ENCODE measurements around the gene BLID.

Gene BLID

GRCh38 chr11:122101625-122102291 is 14.3 kb downstream of the BLID start:
- peak overlapping the region; percentile 28 for H3K9ac ChIP-seq (ENCODE audit: low read depth, low read length)
- no peaks in the 10 kb centered on the region for H3K9me3 ChIP-seq (ENCODE audit: control insufficient read depth, insufficient read depth, low read length)
- no peaks in the 10 kb centered on the region for H3K36me3 ChIP-seq (ENCODE audit: control insufficient read depth, insufficient read depth, low read length)
- H3K4me1 ChIP-seq (ENCODE audit: control insufficient read depth, insufficient read depth, low read length) = peaks cover 5% of the 10 kb centered on the region
- H3K4me3 ChIP-seq (ENCODE audit: low read depth, low read length) = peak overlapping the region; percentile 53
- H3K27me3 ChIP-seq (ENCODE audit: control insufficient read depth, insufficient read depth, low read length) = peaks cover 40% of the 10 kb centered on the region

DNA sequence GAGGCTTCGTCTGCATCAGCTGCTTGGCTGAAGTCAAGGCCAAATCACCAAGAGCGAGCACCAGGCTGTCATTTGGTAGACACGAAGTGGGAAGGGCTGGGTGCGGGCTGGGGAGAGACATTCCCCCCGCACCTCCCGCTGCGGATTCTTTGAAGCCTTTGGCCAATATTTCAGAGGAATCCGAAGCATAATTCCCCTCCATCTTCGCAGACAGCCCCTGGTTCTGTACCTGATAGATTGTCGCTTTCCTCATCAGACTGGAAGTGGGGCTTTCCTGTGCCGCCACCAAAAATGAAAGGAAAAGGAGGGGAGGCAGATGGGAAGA is 15.3 kb downstream of the BLID start:
- H3K4me1 ChIP-seq (ENCODE audit: control insufficient read depth, insufficient read depth, low read length) = peaks cover 5% of the 10 kb centered on the region

DNA sequence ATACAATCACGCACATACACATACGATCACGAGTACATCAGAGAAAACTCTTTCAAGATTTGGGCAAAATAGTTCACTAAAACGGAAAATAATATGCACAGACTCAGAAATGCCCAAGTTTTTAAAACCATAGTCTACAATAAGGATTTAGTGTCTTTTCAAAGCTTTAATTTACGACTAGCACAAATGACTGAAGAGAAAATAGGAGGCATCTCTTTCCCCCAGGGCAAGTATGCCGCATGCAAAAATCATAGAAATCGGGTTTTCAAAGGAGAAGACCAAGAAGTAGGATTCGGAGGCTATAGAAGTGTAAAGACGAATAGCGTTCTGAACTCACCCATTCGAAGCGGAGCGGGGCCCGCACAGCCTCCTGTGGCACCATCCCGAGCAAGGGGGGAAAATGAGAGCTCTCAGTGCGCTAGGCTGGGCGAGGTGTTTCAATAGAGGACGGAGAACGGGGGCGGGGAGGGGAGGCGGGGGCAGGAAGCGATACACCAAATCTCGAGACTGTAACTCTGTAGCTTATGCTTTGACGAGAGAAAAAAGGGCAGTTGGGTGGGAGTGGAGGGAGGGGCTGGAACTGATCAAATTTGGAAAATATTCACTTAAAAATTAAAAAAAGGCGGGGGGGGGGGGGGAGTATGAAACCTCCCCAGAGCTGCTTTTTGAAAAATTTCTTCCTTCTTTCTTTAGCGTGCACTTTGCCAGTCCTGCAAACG is 15.8 kb downstream of the BLID start:
- Histone ChIP-seq H3K9ac (ENCODE audit: low read depth, low read length) (no peak overlapping the region), H3K4me1 (ENCODE audit: control insufficient read depth, insufficient read depth, low read length) (peaks cover 5% of the 10 kb centered on the region), H3K4me3 (ENCODE audit: low read depth, low read length) (peak overlapping the region; percentile 50)

More for the DNA sequence above, 15.3 kb downstream of the BLID start:
- H3K27me3 ChIP-seq (ENCODE audit: control insufficient read depth, insufficient read depth, low read length) = peaks cover 40% of the 10 kb centered on the region
- H3K9ac ChIP-seq (ENCODE audit: low read depth, low read length) = no peak overlapping the region
- peak overlapping the region; percentile 50 for H3K4me3 ChIP-seq (ENCODE audit: low read depth, low read length)
- no peaks in the 10 kb centered on the region for H3K9me3 ChIP-seq (ENCODE audit: control insufficient read depth, insufficient read depth, low read length)
- no peaks in the 10 kb centered on the region for H3K36me3 ChIP-seq (ENCODE audit: control insufficient read depth, insufficient read depth, low read length)

DNA sequence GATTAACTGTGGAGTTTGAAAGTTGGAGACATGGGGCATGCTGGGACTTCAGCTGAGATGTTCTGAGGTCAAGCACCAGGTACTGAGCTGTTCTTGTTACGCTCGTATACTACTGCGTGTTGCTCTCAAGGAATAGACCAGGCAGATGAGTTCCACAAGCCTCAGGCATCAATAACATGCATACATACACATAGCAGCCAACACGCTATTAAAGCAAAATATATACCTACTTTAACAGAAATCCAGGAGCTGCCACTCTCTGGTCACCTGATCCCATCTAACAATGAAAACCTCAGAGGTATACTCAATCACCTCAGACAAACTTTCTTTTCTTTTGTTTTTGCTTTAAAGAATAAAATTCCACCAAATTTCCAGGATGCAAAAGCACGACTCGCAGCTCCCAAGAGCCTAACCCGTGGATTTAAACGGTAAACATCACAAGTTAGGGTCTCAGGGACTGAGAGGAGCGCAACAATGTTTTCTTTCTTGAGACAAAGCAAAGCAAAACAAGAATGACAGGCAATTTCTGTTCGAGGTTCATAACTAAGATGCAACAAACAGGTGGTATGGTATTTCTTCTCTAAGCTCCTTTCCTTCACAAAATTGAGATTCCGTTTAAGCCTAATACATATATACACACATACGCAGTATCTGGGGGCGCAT is 16.5 kb downstream of the BLID start:
- no peaks in the 10 kb centered on the region for H3K9me3 ChIP-seq (ENCODE audit: control insufficient read depth, insufficient read depth, low read length)
- no peak overlapping the region for H3K9ac ChIP-seq (ENCODE audit: low read depth, low read length)
- peaks cover 5% of the 10 kb centered on the region for H3K4me1 ChIP-seq (ENCODE audit: control insufficient read depth, insufficient read depth, low read length)
- no peaks in the 10 kb centered on the region for H3K36me3 ChIP-seq (ENCODE audit: control insufficient read depth, insufficient read depth, low read length)
- H3K27me3 ChIP-seq (ENCODE audit: control insufficient read depth, insufficient read depth, low read length) = peaks cover 40% of the 10 kb centered on the region
- peak overlapping the region; percentile 50 for H3K4me3 ChIP-seq (ENCODE audit: low read depth, low read length)

More for the DNA sequence above, 15.8 kb downstream of the BLID start:
- peaks cover 40% of the 10 kb centered on the region for H3K27me3 ChIP-seq (ENCODE audit: control insufficient read depth, insufficient read depth, low read length)
- H3K36me3 ChIP-seq (ENCODE audit: control insufficient read depth, insufficient read depth, low read length) = no peaks in the 10 kb centered on the region
- H3K9me3 ChIP-seq (ENCODE audit: control insufficient read depth, insufficient read depth, low read length) = no peaks in the 10 kb centered on the region

- Histone ChIP-seq H3K9ac (ENCODE audit: low read depth, low read length) (no peak overlapping the region), H3K4me1 (ENCODE audit: control insufficient read depth, insufficient read depth, low read length) (peaks cover 5% of the 10 kb centered on the region), H3K4me3 (ENCODE audit: low read depth, low read length) (no peak overlapping the region), H3K27me3 (ENCODE audit: control insufficient read depth, insufficient read depth, low read length) (peaks cover 40% of the 10 kb centered on the region), H3K36me3 (ENCODE audit: control insufficient read depth, insufficient read depth, low read length) (no peaks in the 10 kb centered on the region), H3K9me3 (ENCODE audit: control insufficient read depth, insufficient read depth, low read length) (no peaks in the 10 kb centered on the region)
Measured at GRCh38 chr11:122098261-122098980, 17.6 kb downstream of the BLID start.

DNA sequence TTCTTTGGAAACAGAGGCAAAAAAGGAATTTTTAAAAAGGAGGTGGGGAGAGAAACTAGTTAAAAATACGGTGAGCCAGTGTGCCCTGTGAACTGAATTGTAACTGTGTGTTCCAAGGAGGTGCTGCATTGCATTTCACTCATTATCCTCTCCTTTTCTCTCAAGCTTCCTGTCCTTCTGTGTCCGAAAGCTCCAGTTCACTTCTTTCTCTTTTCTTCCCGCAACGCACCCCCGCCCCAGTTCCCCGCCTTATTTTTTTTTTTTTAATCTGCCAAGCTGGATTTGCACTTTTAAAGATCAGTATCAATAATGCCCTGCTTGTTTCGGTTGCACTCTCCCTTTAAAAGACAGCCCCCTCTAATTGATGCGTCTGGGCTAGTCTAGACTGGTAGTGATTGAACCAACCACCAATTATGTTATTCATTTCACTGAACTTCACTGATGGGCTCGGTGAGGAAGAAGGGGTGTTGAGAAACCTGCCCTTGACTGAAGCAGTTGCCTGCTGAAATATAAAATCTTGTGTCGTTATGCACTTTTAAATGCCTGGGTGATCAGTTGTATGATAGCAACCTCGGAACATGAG is 18.5 kb downstream of the BLID start:
- Histone ChIP-seq H3K9ac (ENCODE audit: low read depth, low read length) (no peak overlapping the region), H3K9me3 (ENCODE audit: control insufficient read depth, insufficient read depth, low read length) (no peaks in the 10 kb centered on the region), H3K4me3 (ENCODE audit: low read depth, low read length) (no peak overlapping the region), H3K36me3 (ENCODE audit: control insufficient read depth, insufficient read depth, low read length) (no peaks in the 10 kb centered on the region), H3K27me3 (ENCODE audit: control insufficient read depth, insufficient read depth, low read length) (peaks cover 33% of the 10 kb centered on the region), H3K4me1 (ENCODE audit: control insufficient read depth, insufficient read depth, low read length) (peaks cover 5% of the 10 kb centered on the region)

- no peaks in the 10 kb centered on the region for H3K9me3 ChIP-seq (ENCODE audit: control insufficient read depth, insufficient read depth, low read length)
- H3K36me3 ChIP-seq (ENCODE audit: control insufficient read depth, insufficient read depth, low read length) = no peaks in the 10 kb centered on the region
- H3K4me3 ChIP-seq (ENCODE audit: low read depth, low read length) = no peak overlapping the region
- H3K9ac ChIP-seq (ENCODE audit: low read depth, low read length) = no peak overlapping the region
- H3K4me1 ChIP-seq (ENCODE audit: control insufficient read depth, insufficient read depth, low read length) = peaks cover 5% of the 10 kb centered on the region
- H3K27me3 ChIP-seq (ENCODE audit: control insufficient read depth, insufficient read depth, low read length) = peaks cover 32% of the 10 kb centered on the region
Measured at GRCh38 chr11:122096272-122097112, 19.5 kb downstream of the BLID start.

GRCh38 chr11:122095681-122096262 is 20.2 kb downstream of the BLID start:
- Histone ChIP-seq H3K4me3 (ENCODE audit: low read depth, low read length) (no peak overlapping the region), H3K27me3 (ENCODE audit: control insufficient read depth, insufficient read depth, low read length) (peaks cover 28% of the 10 kb centered on the region), H3K4me1 (ENCODE audit: control insufficient read depth, insufficient read depth, low read length) (peaks cover 4% of the 10 kb centered on the region), H3K9ac (ENCODE audit: low read depth, low read length) (no peak overlapping the region), H3K36me3 (ENCODE audit: control insufficient read depth, insufficient read depth, low read length) (no peaks in the 10 kb centered on the region), H3K9me3 (ENCODE audit: control insufficient read depth, insufficient read depth, low read length) (no peaks in the 10 kb centered on the region)

DNA sequence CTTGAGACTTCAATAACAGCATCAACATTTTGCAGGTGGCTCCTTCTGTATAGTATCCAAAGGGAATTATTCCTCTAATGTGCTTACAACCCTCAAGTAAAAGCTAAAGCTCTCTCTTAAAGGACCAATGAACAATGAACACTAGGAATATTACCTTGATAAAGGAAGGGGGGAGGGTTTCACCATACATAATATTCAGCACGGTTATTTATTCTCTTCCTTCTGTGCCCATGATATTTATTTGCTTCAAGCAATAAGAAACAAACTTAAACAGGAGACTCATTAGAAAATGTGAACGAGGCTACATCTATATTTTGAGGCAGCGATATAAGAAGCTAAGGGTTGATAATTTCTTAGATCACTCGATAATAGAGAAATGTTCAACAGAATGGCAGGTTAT is 21.2 kb downstream of the BLID start:
- Histone ChIP-seq H3K4me1 (ENCODE audit: control insufficient read depth, insufficient read depth, low read length) (peaks cover 3% of the 10 kb centered on the region), H3K9ac (ENCODE audit: low read depth, low read length) (no peak overlapping the region), H3K9me3 (ENCODE audit: control insufficient read depth, insufficient read depth, low read length) (no peaks in the 10 kb centered on the region), H3K27me3 (ENCODE audit: control insufficient read depth, insufficient read depth, low read length) (peaks cover 23% of the 10 kb centered on the region), H3K36me3 (ENCODE audit: control insufficient read depth, insufficient read depth, low read length) (no peaks in the 10 kb centered on the region), H3K4me3 (ENCODE audit: low read depth, low read length) (no peak overlapping the region)

- no peak overlapping the region for H3K4me3 ChIP-seq (ENCODE audit: low read depth, low read length)
- peaks cover 12% of the 10 kb centered on the region for H3K27me3 ChIP-seq (ENCODE audit: control insufficient read depth, insufficient read depth, low read length)
- no peaks in the 10 kb centered on the region for H3K36me3 ChIP-seq (ENCODE audit: control insufficient read depth, insufficient read depth, low read length)
- H3K4me1 ChIP-seq (ENCODE audit: control insufficient read depth, insufficient read depth, low read length) = no peaks in the 10 kb centered on the region
- H3K9me3 ChIP-seq (ENCODE audit: control insufficient read depth, insufficient read depth, low read length) = no peaks in the 10 kb centered on the region
- no peak overlapping the region for H3K9ac ChIP-seq (ENCODE audit: low read depth, low read length)
Measured at GRCh38 chr11:122093731-122094275, 22.2 kb downstream of the BLID start.

Data from iPS-15b (cell line).